Stimulated activated CD8-positive, alpha-beta memory T cell treated with anti-CD3 and anti-CD28 coated beads, Interleukin-7, amount 100 ng/mL, for 24 hours (primary cell): Measurements from ENCODE around the gene CTNS.
A peak's percentile ranks its signal among the peaks of the same experiment; 100 is the strongest.

Experiments
- DNase-seq: peaks from one replicate; pipeline ENCODE4 v3.0.0-alpha.2; 2020; ENCODE audit warnings: low read depth

The CTNS gene

GRCh38 chr17:3636154-3636907 is at the start of gene CTNS, which contains the start of gene SHPK:
CTNS (plus strand) TSS chr17:3636760; CDS start chr17:3640207, 3,447 bp downstream.
SHPK (minus strand) TSS chr17:3636250; CDS start chr17:3636219, 31 bp downstream.
- DNase-seq = peak; percentile 88

GRCh38 chr17:3589784-3590183 is 46.8 kb upstream of the CTNS start:
- no peak for DNase-seq

DNA sequence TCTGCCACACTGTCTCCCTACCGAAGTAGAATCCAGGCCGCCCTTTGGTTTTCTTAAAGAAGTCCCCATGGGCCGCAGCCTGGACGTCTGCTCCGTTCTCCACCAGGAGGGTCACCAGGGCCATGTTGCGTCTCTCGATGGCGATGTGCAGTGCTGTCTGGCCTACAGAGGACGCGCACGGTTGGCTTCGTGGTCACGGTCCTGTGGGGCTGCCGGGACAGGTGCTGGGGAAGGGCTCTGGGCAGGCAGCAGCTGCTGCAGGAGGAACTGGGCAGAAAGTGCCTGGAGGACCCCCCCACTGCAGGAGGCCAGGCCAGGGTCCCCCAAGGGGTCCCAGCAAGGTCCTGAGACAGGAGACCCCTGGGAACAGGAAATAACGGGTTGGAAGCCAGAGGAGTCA is 46.3 kb upstream of the CTNS start:
- DNase-seq = no peak

- no peak for DNase-seq
Measured at GRCh38 chr17:3590768-3591167, 45.8 kb upstream of the CTNS start.

DNA sequence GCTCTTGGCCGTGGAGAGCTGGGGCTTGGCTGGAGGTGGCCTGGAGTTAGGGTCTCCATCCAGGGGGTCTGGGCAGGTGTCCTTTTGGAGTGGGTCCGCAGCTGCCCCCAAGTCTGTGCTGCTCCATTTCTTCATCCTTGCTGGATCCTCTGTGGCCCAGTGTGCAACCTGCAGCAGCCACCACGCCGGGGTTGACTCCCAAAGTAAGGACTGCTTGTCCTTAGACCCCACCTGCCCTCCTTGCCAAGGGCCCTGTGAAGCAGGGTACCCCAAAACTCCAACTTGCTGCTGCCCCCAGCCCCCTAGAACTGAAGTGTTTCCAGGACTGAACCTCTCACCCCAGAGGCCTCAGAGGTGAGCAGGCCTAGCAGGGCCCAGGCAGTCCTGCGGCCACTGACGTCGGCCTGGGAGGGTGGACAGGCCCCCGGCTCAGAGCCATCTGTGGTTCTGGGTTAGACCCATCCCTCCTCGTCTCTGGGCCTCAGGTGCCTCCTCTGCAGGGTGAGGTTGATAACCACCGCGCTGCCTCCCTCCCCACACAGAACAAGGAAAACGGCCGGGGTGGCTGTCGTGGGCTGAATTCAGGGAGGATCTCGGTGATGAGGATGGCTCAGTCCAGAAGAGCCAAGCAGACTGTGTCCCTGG is 44.2 kb upstream of the CTNS start:
- DNase-seq = no peak

DNA sequence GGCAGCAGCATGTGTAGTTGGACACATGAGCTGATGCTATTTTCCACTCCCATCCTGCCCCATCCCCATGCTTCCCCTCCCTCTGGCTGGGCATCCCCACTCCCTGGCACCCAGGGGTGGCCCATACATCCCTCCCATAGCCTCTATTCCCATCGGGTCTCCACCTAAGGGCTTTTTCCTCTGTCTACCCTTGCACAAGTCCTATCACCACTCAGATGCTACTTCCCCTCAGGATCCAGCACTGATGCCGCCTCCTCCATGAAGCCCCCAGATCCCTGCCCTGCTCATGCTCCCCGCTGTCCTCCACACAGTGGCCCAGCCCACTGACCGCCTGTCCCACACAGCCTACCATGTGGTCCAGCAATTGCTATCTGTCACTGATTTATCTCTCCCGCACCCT is 43.2 kb upstream of the CTNS start:
- no peak for DNase-seq

GRCh38 chr17:3594051-3594800 is 42.3 kb upstream of the CTNS start:
- DNase-seq = no peak

DNA sequence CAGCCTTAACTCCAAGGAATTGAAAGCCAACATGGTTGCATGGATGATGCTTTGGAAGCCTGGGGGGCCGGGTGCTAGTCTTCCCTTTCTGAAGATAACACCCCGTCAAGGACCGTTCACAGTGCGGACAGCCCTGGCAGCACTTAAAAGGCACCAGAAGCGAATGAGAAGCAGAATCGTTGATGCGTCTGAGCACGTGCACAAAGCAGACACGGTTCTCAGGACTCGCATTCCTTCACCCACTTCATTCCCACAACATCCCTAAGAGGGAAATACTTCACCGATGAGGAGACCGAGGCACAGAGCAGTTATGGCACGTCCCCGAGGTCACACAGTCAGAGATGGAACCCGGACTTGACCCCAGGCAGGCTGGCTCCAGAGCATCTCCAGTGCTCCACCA is 41.6 kb upstream of the CTNS start:
- no peak for DNase-seq

GRCh38 chr17:3596804-3597464 is 39.6 kb upstream of the CTNS start:
- no peak for DNase-seq

GRCh38 chr17:3598078-3598477 is 38.5 kb upstream of the CTNS start:
- no peak for DNase-seq

- no peak for DNase-seq
Measured at GRCh38 chr17:3600529-3601205, 35.9 kb upstream of the CTNS start.

GRCh38 chr17:3602499-3602898 is 34.1 kb upstream of the CTNS start:
- no peak for DNase-seq

DNA sequence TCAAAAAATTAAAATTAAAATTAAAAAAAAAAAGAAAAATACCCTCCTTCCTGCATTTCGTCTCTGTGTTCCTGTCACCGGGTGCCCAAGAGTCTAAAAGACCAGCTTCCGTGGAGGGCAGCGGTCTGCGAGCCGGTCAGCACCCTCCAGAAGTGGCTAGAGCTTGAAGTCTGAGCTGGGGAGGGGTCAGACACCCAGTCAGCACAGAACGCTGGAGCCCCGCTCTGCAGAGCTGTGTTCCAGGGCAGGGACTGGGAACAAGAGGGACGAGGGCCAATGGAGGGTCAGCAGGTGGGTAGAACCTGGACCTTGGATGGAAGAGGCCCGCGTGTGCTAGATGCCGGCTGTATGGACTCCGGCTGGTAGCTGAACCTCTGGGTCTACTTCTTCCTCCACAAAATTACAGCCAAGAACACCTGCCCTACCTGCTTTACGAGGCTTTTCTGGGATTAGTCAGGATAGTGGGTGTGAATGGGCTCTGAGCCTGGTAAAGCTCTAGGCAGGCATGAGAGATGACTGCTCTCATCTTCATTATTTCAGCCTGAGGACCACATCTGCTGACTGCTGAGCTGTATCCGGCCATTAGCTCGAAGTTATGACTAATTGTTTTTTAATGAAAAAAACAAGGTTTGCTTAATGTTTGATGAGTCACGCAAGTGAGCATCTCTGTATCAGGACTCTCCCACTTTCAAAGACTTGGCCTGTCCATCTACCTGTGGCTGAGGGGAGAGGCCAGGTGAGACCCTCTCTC is 33.3 kb upstream of the CTNS start:
- no peak for DNase-seq

DNA sequence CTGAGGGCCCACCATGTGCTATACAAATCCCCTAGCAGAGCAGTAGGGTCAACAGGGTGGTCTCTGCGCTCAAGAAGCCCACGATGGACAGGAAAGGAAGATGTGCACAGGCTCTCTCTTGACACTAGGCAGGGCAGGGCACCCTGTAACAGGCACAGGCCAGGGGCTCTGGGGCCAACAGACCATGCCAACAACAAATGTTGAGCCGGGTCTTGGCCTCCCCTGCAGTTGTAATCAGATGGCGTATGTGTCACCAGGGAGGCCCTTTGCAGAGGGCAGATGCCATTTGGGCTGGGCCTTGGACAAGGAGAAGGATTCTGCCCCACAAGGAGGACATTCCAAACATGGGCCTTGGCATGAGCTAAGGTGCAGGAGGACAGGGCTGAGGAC is 32.7 kb upstream of the CTNS start:
- DNase-seq = no peak

- DNase-seq = no peak
Measured at GRCh38 chr17:3609689-3610088, 26.9 kb upstream of the CTNS start.

DNA sequence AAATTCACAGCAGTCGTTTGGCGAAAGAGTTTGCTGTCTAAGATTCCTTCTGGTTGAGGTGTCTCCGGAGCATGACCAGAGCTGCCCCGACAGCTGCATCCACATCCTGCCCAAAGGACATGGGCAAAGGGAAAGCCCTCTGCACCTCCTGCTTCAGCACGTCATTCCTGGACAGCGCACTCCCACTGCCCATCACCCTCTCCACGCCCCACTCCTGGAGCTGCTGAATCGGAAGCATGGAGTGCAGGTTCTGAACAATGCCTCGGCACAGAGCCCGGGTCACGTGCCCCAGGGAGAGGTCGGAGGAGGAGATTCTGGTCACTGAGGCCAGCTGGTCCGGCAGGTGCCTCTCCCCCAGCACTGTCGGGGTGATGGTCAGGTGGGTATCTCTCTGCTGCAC is 26.0 kb upstream of the CTNS start:
- no peak for DNase-seq

- DNase-seq = no peak
Measured at GRCh38 chr17:3613124-3613523, 23.4 kb upstream of the CTNS start.

GRCh38 chr17:3615160-3615870 is 21.2 kb upstream of the CTNS start:
- DNase-seq = no peak

GRCh38 chr17:3621146-3621720 is 15.3 kb upstream of the CTNS start:
- DNase-seq = no peak

DNA sequence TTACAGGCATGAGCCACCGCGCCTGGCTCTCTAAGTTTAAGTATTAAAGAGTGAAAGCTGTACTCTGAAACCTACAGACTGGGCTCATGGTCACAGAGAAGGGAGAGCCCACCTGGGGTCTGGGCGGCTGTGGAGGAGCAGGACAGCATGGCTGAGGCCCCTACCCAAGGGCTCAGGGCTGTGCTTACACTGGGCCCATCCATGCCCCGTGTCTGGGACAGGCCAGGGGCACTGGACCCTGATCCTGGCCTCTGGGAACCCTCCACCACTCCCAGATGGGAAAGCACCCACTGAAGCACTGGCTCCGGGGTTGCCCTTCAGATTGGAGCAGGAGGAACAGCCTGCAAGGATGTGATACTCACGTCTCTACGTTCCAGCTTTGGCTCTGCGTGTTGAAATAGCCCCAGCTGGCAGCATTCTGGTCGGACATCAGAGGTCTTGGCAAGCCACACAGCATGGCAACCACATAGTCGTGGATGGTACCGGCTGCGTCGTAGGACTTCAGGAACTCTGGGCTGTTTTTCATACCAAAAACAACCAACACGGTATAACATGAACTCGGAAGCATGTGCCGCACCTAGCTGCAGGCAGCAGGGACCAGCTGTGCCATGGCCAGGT is 13.5 kb upstream of the CTNS start:
- DNase-seq = no peak
